GM19455 (cell line): Measurements from ENCODE around the gene PIK3AP1.
"Not testable (repeated sequence)": the region's sequence is repeated elsewhere in the genome, so short reads cannot be mapped to it uniquely, and the experiment has no call there.

Experiments
- ATAC-seq: cut with Tn5 transposase; IDR thresholded peaks from one replicate; pipeline ENCODE4 v1.9.1; 2021; ENCODE audit not compliant: unreplicated experiment

PIK3AP1 gene

DNA sequence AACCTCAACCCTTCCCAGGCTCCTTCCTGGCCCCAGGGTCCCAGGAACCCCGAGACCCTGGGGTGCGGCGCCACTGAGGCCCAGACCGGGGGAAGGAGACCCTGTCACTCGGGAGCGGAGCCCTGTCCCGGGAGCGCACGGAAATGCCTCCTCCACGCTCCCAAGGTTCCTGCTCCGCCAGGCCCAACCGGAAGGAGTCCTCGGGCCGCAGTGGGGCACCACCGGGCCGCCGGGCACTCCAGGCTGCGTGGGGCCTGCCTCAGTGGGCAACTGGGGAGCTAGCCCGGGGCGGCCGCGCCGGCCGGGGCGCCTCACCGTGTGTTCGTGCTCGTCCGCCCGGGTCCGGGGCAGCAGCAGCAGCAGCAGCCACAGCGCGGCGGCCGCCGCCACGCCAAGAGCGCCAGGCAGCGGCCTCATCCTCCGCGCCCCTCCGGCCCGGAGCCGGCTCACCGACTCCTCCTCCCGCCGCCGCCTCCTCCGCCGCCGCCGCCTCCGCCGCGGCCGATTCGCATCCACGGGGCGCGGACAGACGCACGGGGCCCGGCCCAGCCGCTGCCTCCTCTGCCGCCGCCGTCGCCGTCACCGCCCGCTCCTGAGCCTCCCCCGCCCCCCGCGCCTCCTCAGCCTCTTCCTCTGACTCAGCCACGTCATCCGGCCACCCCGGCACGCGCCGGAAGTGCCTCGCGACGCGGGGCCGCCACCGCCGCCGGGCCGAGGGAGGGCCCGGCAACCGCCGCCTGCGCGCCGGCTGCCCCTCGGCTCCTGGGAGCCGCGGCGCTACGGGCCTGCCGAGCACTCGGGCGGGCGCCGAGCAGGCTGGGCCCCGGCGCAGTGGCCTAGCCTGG, 133.7 kb downstream of the PIK3AP1 start, which contains the start of gene TM9SF3:
TSS of gene TM9SF3 (minus strand) at position 594 of the 845 bp plus-strand sequence. CDS start at position 417, 177 bp downstream.
- ATAC-seq = peak; percentile 72

DNA sequence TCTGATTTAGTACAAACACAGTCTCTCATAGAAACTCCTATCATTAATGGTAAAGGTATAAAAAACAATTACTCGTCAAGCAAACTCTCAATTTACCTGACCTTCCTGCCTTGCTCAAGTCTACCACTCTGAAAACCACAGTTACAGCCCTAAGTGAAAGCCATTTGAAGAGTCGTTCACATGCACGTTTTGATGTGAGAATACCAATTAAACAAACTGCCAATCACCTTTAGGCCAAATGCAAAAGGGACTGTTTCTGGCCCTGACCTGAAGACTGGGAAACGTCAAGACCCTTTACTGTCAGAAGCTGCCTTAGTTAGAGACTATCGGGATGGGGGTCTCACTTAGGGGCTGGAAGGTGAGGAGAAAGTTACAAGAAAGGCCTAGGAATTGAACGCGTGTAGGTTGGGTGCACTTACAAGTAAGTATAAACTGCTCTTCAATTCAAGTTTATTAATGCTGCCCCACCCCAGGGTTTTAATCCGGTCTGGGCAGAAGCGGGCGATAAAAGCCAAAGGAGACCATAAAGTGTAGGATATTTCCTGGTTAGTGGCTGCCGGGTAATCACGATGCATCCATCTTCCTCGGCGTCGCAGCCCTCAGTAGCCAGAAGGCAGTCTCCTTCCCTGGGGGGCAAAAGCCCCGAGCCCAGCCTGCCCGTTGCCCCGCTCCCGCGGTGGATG, 134.4 kb downstream of the PIK3AP1 start:
- peak; percentile 20 for ATAC-seq

DNA sequence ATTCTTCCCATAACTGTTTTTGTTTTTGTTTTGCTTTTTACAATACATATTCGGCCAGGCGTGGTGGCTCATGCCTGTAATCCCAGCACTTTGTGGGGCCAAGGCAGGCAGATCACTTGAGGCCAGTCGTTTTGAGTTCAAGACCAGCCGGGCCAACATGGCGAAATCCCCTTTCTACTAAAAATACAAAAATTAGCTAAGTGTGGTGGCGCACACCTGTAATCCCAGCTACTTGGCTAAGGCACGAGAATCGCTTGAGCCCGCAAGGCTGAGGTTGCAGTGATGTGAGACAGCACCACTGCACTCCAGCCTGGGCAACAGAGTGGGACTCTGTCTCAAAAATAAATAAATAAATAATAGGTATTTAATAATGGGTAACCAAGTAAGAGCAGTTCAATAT, 135.8 kb downstream of the PIK3AP1 start:
- ATAC-seq = no peak

DNA sequence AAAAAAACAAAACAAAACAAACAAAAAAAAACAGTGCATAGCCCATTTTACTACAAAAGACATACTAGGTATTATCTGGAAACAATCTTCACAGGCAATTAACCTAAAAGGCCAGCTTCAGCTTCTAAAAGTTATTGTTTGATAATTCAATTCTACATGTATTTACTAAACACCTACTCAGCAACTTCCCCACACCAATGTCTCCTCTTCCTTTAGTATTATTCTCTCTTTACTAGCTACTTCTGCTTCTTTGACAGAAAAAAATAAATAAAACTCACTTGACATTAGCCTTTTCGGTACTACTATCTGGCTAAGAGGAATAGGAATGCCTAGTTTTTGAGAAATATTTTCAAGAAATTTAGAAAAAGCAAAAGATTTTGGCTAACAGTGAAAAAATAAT, 136.3 kb downstream of the PIK3AP1 start:
- no peak for ATAC-seq

DNA sequence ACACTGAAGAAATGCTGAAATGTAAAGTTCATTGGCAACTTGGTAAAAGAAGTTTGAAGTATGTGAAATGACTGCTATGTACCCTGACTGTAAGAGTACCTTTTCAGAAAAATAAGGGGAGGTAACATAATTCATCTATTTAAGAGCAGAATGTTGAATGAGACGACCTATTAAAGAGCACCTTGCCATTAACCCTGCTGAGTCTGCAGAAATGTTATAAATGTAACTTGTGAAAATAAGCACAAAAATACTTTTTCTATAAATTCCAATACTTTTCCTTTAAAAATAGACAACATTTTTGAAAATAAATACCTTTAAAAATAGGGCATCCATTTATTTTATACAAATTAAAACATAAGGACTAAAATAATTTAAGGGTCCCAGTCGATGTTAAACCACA, 141.2 kb downstream of the PIK3AP1 start:
- no peak for ATAC-seq

DNA sequence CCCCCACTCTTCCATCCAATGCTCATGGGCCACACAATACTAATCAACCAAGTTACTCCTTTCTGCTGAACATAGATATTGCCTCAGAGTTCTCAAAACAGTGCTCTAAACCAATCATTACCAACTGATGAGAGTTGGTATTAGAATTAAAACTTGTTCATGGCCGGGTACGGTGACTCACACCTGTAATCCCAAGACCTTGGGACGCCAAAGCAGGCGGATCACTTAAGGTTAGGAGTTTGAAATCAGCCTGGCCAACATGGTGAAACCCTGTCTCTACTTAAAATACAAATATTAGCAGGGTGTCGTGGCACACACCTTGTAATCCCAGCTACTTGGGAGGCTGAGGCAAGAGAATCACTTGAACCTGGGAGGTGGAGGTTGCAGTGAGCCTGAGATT, 141.7 kb downstream of the PIK3AP1 start:
- ATAC-seq = no peak

DNA sequence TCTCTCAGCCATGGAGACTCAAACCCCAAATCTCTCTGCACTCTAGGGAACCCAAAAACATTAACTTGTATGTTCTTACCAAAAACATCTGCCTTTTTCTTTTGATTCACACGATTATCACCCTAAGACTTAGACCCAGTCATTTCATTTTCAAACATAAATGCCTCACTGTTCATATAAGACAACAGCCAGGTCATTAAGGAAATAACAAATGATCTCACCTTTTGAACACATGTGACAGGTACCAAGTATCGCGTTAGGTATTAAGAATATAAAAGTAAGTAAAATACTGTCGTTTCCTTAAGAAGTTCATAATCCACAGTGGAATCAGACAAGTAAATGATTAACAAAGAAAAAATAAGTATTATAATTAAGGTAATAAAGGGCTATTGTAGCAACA, 142.3 kb downstream of the PIK3AP1 start:
- ATAC-seq = no peak

DNA sequence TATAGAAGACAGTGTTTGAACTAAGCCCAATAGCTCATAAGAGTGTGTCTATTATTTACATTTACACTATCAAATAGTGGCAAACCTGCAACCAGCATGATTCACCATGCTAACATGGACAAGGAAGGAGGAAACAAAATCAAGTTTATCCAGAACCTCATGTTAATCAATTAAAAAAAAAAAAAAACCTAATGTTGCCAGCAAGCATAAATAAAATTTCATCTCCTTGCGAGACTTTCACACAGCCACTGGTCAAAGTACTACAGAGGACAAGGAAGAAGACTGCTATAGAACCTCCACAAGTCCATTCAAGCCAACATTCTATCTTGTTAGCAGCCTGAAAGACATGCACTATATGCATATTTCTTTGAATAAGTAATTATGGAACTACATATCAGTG, 143.2 kb downstream of the PIK3AP1 start:
- ATAC-seq = no peak

DNA sequence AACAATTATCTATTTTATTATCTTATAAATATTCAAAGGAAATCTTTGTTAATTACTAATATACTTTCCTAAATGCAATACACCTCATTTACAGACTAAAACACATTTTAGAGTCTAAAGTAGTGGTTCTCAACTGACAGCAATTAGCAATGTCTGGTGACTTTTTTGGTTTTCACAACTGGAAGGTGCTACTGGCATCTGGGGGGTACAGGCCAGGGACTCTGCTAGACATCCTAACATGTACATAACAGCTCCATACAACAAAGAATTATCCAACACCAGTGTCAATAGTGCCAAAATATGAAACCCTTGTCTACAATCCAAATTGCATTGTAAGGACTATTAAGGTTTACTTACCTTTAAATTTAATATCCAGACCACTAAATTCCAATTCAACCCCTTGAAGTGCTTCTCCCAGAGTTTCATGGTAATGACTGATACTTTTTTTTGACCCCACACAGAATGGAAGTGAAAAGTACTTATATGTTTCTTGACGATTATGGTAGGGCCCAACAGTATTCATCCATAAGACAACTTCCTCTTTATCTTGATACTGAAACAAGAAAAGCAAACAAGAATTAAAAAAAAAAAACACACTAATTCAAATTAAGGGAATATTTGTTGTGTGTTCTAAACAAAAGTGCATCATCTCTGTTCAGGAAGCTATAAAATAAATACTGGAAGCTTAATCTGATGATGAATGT, 143.9 kb downstream of the PIK3AP1 start:
- no peak for ATAC-seq

DNA sequence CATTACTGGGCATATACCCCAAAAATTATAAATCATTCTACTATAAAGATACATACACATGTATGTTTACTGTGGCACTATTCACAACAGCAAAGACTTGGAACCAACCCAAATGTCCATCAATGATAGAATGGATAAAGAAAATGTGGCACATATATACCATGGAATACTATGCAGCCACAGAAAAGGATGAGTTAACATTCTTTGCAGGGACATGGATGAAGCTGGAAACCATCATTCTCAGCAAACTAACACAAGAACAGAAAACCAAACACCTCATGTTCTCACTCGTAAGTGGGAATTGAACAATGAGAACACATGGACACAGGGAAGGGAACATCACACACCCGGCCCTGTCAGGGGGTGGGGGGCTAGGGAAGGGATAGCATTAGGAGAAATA, 145.8 kb downstream of the PIK3AP1 start:
- not testable (repeated sequence) for ATAC-seq

DNA sequence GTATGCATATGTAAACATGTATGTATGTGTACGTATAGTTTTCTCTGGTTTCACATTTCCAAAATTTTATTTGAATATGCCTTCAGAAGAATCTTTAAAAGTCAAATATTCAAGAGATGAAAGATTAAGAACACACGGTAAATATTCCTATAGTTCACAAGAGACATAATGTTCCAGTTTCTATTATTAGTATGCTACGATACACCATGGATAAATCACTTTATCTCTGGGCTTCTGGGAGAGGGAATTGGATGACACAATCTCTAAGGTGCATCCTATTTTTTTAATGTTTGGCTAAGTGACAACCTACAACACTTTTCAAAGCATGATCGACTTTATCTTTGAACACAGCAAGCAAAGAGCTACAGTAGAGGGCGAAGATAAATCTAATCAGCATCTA, 147.3 kb downstream of the PIK3AP1 start:
- no peak for ATAC-seq

DNA sequence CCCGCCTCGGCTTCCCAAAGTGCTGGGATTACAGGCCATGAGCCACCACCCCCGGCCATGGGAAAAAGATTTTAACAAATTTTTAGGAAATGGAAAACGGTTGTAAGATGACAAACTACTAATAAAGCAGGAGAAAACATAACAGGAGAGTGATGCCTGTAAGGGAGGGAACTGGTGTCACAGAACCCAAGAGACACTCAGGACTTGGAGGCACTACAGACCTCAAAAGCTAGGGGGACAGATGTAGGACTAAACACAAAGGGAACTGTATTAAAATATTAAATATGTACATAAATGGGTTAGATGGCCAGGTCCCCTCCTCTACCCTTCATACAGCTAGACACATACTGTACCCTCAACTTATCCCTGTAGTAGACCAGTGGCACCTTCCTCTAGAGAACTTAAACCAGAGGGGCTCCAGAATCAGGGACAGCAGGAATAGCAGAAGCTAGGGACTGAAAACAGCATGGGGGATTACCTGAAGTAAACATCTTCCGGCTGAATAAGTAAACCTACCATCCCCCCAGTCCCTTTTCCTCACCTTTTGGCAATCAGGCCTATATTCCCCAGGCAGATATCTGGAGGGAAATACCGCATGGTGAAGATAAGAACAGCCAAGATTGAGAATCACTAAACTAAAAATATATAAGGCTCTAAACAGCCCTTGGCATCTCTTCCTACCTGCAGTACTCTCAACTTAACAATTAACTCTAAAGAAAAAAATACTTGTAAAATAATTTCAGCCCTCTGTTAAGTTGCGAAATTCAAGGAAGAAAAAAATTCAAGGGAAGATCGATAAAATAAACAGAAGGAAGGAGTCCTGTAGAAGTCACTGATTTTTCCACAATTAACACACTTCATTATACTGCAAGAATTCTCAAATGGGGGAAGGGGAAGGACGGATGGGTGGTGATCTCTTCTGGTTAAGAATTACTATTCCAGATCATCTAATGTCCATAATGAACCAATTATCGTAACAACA, 149.0 kb downstream of the PIK3AP1 start:
- ATAC-seq = no peak

DNA sequence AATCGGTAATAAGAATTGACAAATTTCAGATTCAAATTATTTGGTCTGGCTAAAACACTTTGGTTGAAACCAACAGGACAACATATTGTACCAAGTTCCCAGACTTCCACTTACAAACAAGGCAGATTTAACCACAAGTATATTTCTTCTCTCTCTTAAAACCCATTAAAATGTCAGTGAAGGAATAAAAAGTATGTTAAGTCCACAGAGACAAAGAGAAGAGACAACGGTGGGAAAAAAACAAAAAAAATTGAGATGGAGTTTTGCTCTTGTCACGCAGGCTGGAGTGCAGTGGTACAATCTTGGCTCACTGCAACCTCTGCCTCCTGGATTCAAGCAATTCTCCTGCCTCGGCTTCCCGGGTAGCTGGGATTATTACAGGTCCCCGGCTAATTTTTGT, 149.8 kb downstream of the PIK3AP1 start:
- no peak for ATAC-seq

DNA sequence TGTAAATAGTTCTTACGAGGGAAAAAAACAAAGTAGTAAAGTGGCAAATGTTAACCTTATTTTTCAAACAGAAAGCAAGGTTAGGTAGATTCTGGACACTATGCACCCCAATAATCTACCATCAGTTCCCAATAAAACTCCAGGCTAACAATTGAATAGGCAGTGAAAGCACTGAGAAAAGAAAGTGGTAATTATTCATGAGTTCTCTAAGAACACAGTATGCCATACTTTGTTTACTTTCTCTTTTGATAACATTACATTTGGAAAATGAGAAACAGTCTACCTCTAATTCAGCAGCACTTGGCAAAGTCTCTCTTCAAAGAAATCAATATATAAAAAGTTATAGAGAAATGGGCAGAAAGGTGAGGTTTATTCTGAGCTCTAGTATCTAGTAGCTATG, 151.9 kb downstream of the PIK3AP1 start:
- no peak for ATAC-seq

DNA sequence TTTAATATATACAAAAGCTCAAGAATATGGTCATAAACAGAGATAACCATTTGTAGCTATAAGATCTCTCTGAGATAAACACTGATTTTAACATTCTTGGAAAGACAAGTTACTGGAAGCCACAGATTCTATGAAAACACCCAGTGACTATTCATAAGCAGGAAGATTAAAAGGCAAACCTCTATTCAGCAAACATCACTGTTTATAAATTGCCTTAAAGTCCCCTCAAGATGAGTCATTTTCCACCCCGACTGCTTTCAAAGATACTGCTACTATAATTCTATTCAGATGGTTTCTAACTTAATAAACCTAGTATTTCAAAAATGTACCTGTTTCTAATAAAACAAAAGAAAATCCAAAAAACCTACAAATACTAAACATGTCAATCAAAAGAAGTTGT, 154.5 kb downstream of the PIK3AP1 start:
- no peak for ATAC-seq

DNA sequence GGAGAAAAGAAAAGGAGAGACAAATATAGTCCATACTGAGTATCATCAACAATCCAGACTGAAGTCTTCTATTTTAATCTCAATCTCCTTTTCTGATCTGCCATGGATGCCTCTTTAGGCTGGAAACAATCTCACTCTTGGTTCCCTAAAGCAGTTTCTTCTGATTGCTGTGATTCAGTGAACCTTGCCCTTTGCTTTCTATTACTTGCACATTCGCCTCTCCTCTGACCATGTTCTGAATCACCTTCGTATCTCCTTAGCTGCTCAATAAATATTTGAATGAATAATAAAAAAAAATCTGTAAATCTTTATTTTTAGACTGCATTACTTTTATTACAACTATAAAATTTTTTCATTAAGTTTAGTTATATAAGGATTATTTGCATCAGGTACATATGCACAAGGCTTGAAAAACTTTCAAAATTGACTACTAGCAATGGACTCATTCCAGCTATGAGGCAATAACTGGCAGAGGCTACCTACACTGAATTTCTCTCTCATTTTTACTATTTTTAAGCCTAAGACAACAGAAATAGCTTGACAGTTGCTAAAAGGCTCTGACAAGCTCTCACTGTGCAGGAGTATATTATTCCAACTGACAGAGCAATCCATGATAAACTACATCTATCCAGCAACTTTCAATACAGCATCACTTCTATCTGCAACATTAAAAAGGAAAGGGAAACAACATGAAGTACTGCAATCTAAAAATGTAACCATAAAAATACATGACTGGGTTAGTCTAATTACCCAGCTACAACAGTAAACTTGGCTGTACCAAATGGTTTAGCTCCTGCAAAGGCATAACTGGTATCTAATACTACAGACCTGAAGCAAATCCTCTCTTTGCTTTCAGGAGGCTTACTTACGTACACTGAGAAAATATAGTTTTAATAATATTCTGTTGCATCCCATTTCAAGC, 159.1 kb downstream of the PIK3AP1 start:
- no peak for ATAC-seq

DNA sequence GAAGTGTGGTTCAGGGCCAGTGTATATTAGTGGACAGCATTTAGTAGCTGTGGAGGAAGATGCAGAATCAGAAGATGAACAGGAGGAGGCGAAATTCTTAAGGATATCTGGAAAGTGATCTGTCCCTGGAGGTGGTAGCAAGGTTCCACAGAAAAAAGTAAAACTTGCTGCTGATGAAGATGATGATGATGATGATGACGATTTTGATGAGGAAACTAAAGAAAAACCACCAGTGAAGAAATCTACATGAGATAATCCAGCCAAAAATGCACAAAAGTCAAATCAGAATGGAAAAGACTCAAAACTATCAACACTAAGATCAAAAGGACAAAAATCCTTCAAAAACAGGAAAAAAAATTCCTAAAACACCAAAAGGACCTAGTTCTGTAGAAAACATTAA, 159.8 kb downstream of the PIK3AP1 start:
- no peak for ATAC-seq

DNA sequence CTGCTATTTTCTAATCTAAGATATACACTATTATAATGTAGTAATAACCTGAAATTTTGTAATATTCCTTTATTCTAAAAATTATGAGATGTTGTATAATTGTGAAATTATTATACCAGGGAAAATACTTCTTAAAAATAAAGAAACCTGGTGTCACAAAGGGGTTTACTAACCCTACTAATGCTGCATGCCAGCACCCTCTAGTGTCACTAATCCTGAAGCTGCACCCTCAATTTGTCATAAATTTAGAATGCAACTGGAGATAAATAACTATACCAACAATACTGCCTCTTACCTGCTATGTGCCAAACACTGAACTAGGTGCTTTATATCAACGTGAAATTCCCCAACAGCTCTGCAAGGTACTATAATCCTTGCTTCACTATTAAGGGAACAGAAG, 164.3 kb downstream of the PIK3AP1 start:
- no peak for ATAC-seq

DNA sequence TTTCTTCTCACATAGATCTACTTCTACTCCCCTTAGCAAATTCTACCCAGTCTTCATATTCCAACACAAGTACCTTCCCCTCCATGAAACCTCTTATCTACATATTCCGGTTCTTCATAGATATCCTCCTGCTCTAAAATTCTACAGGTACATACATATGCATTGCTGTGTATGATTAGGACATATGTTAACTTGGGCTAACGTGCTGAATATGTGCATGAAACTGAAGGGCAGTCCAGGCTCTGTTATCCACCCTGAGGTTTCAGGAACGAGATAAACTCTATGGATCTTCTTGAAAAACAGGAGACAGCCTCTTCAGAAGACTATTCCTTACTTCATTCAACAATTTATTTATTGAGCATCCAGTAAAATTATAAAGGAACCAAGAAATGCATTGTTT, 165.0 kb downstream of the PIK3AP1 start:
- ATAC-seq = no peak

DNA sequence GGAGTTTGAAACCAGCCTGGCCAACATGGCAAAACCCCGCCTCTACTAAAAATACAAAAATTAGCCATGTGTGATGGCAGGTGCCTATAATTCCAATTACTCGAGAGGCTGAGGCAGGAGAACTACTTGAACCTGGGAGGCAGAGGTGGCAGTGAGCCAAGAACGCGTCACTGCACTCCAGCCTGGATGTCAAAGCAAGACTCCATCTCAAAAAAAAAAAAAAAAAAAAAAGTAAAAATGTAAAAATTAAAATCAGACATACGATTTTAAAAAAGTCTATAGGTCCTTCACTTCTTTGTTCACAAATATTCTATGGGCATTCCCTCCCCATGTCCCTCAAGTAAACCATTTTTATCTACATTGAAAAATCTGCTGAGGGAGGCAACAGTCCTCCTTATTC, 171.7 kb downstream of the PIK3AP1 start:
- no peak for ATAC-seq
